ENCODE measurements around the gene UTP4. TPM values are rescaled to one million over a fixed set of nuclear protein-coding genes. Genes with fewer than 3 reads are reported as not detected.

UTP4 gene
- total RNA-seq, 1 donor from 2014 or later = 18.3 TPM

GRCh38 chr16:69110406-69110805 is 22.0 kb upstream of the UTP4 start:
- Histone ChIP-seq H3K4me3 (ENCODE audit: low read length in 3 of 3) (no peak overlapping the region), H3K27ac (ENCODE audit: low read depth, low read length) (no peak overlapping the region), H3K27me3 (ENCODE audit: control insufficient read depth in 3 of 3, insufficient read depth in 3 of 3, low read length in 3 of 3) (peaks cover 3 to 17% (median 4%) of the 10 kb centered on the region in 3 donors), H3K9me3 (ENCODE audit: control insufficient read depth in 3 of 3, low read length in 3 of 3) (no peaks in the 10 kb centered on the region), H3K4me1 (ENCODE audit: control insufficient read depth in 3 of 3, insufficient read depth in 3 of 3, low read length in 3 of 3) (peaks cover 23 to 39% (median 39%) of the 10 kb centered on the region in 3 donors), H3K9ac (ENCODE audit: low read depth in 1 of 3, low read length in 3 of 3) (no peak overlapping the region), H3K36me3 (ENCODE audit: control insufficient read depth in 3 of 3, insufficient read depth in 3 of 3, low read length in 3 of 3) (peaks cover 17 to 41% (median 35%) of the 10 kb centered on the region in 3 donors)

- H3K9ac ChIP-seq (ENCODE audit: low read depth in 1 of 3, low read length in 3 of 3) = no peak overlapping the region
- no peak overlapping the region for H3K27ac ChIP-seq (ENCODE audit: low read depth, low read length)
- peaks cover 27 to 36% (median 35%) of the 10 kb centered on the region in 3 donors for H3K4me1 ChIP-seq (ENCODE audit: control insufficient read depth in 3 of 3, insufficient read depth in 3 of 3, low read length in 3 of 3)
- peaks cover 3 to 17% (median 4%) of the 10 kb centered on the region in 3 donors for H3K27me3 ChIP-seq (ENCODE audit: control insufficient read depth in 3 of 3, insufficient read depth in 3 of 3, low read length in 3 of 3)
- no peak overlapping the region for H3K4me3 ChIP-seq (ENCODE audit: low read length in 3 of 3)
- peaks cover 22 to 42% (median 39%) of the 10 kb centered on the region in 3 donors for H3K36me3 ChIP-seq (ENCODE audit: control insufficient read depth in 3 of 3, insufficient read depth in 3 of 3, low read length in 3 of 3)
- H3K9me3 ChIP-seq (ENCODE audit: control insufficient read depth in 3 of 3, low read length in 3 of 3) = no peaks in the 10 kb centered on the region
Measured at GRCh38 chr16:69111216-69111875, 21.1 kb upstream of the UTP4 start.

- H3K9me3 ChIP-seq (ENCODE audit: control insufficient read depth in 3 of 3, low read length in 3 of 3) = no peaks in the 10 kb centered on the region
- H3K36me3 ChIP-seq (ENCODE audit: control insufficient read depth in 3 of 3, insufficient read depth in 3 of 3, low read length in 3 of 3) = peaks cover 23 to 42% (median 39%) of the 10 kb centered on the region in 3 donors
- H3K27me3 ChIP-seq (ENCODE audit: control insufficient read depth in 3 of 3, insufficient read depth in 3 of 3, low read length in 3 of 3) = peaks cover 3 to 17% (median 4%) of the 10 kb centered on the region in 3 donors
- H3K9ac ChIP-seq (ENCODE audit: low read depth in 1 of 3, low read length in 3 of 3) = no peak overlapping the region
- peaks cover 28 to 38% (median 34%) of the 10 kb centered on the region in 3 donors for H3K4me1 ChIP-seq (ENCODE audit: control insufficient read depth in 3 of 3, insufficient read depth in 3 of 3, low read length in 3 of 3)
- no peak overlapping the region for H3K4me3 ChIP-seq (ENCODE audit: low read length in 3 of 3)
- no peak overlapping the region for H3K27ac ChIP-seq (ENCODE audit: low read depth, low read length)
Measured at GRCh38 chr16:69111876-69112230, 20.6 kb upstream of the UTP4 start.

- peaks cover 26 to 42% (median 39%) of the 10 kb centered on the region in 3 donors for H3K36me3 ChIP-seq (ENCODE audit: control insufficient read depth in 3 of 3, insufficient read depth in 3 of 3, low read length in 3 of 3)
- no peaks in the 10 kb centered on the region for H3K9me3 ChIP-seq (ENCODE audit: control insufficient read depth in 3 of 3, low read length in 3 of 3)
- no peak overlapping the region for H3K27ac ChIP-seq (ENCODE audit: low read depth, low read length)
- H3K9ac ChIP-seq (ENCODE audit: low read depth in 1 of 3, low read length in 3 of 3) = no peak overlapping the region
- no peak overlapping the region for H3K4me3 ChIP-seq (ENCODE audit: low read length in 3 of 3)
- peaks cover 25 to 35% (median 30%) of the 10 kb centered on the region in 3 donors for H3K4me1 ChIP-seq (ENCODE audit: control insufficient read depth in 3 of 3, insufficient read depth in 3 of 3, low read length in 3 of 3)
- peaks cover 3 to 17% (median 4%) of the 10 kb centered on the region in 3 donors for H3K27me3 ChIP-seq (ENCODE audit: control insufficient read depth in 3 of 3, insufficient read depth in 3 of 3, low read length in 3 of 3)
Measured at GRCh38 chr16:69112285-69113129, 19.9 kb upstream of the UTP4 start.

GRCh38 chr16:69113216-69113615 is 19.2 kb upstream of the UTP4 start:
- no peaks in the 10 kb centered on the region for H3K9me3 ChIP-seq (ENCODE audit: control insufficient read depth in 3 of 3, low read length in 3 of 3)
- peaks cover 20 to 28% (median 27%) of the 10 kb centered on the region in 3 donors for H3K4me1 ChIP-seq (ENCODE audit: control insufficient read depth in 3 of 3, insufficient read depth in 3 of 3, low read length in 3 of 3)
- no peak overlapping the region for H3K27ac ChIP-seq (ENCODE audit: low read depth, low read length)
- peaks cover 29 to 46% (median 45%) of the 10 kb centered on the region in 3 donors for H3K36me3 ChIP-seq (ENCODE audit: control insufficient read depth in 3 of 3, insufficient read depth in 3 of 3, low read length in 3 of 3)
- H3K9ac ChIP-seq (ENCODE audit: low read depth in 1 of 3, low read length in 3 of 3) = no peak overlapping the region
- no peak overlapping the region for H3K4me3 ChIP-seq (ENCODE audit: low read length in 3 of 3)
- peaks cover 3 to 12% (median 4%) of the 10 kb centered on the region in 3 donors for H3K27me3 ChIP-seq (ENCODE audit: control insufficient read depth in 3 of 3, insufficient read depth in 3 of 3, low read length in 3 of 3)

GRCh38 chr16:69114346-69114975 is 18.0 kb upstream of the UTP4 start:
- Histone ChIP-seq H3K36me3 (ENCODE audit: control insufficient read depth in 3 of 3, insufficient read depth in 3 of 3, low read length in 3 of 3) (peaks cover 38 to 53% (median 49%) of the 10 kb centered on the region in 3 donors), H3K4me3 (ENCODE audit: low read length in 3 of 3) (no peak overlapping the region), H3K4me1 (ENCODE audit: control insufficient read depth in 3 of 3, insufficient read depth in 3 of 3, low read length in 3 of 3) (peaks cover 22 to 33% (median 29%) of the 10 kb centered on the region in 3 donors), H3K9me3 (ENCODE audit: control insufficient read depth in 3 of 3, low read length in 3 of 3) (no peaks in the 10 kb centered on the region), H3K27ac (ENCODE audit: low read depth, low read length) (no peak overlapping the region), H3K27me3 (ENCODE audit: control insufficient read depth in 3 of 3, insufficient read depth in 3 of 3, low read length in 3 of 3) (peaks cover 0 to 4% (median 2%) of the 10 kb centered on the region in 3 donors), H3K9ac (ENCODE audit: low read depth in 1 of 3, low read length in 3 of 3) (no peak overlapping the region)

GRCh38 chr16:69114976-69115355 is 17.5 kb upstream of the UTP4 start:
- Histone ChIP-seq H3K4me3 (ENCODE audit: low read length in 3 of 3) (no peak overlapping the region), H3K27me3 (ENCODE audit: control insufficient read depth in 3 of 3, insufficient read depth in 3 of 3, low read length in 3 of 3) (no peaks in the 10 kb centered on the region), H3K27ac (ENCODE audit: low read depth, low read length) (no peak overlapping the region), H3K9ac (ENCODE audit: low read depth in 1 of 3, low read length in 3 of 3) (no peak overlapping the region), H3K9me3 (ENCODE audit: control insufficient read depth in 3 of 3, low read length in 3 of 3) (no peaks in the 10 kb centered on the region), H3K36me3 (ENCODE audit: control insufficient read depth in 3 of 3, insufficient read depth in 3 of 3, low read length in 3 of 3) (peaks cover 41 to 52% (median 47%) of the 10 kb centered on the region in 3 donors), H3K4me1 (ENCODE audit: control insufficient read depth in 3 of 3, insufficient read depth in 3 of 3, low read length in 3 of 3) (peaks cover 22 to 34% (median 33%) of the 10 kb centered on the region in 3 donors)

GRCh38 chr16:69115361-69115760 is 17.1 kb upstream of the UTP4 start:
- Histone ChIP-seq H3K9ac (ENCODE audit: low read depth in 1 of 3, low read length in 3 of 3) (no peak overlapping the region), H3K4me3 (ENCODE audit: low read length in 3 of 3) (no peak overlapping the region), H3K36me3 (ENCODE audit: control insufficient read depth in 3 of 3, insufficient read depth in 3 of 3, low read length in 3 of 3) (peaks cover 44 to 53% (median 50%) of the 10 kb centered on the region in 3 donors), H3K9me3 (ENCODE audit: control insufficient read depth in 3 of 3, low read length in 3 of 3) (no peaks in the 10 kb centered on the region), H3K4me1 (ENCODE audit: control insufficient read depth in 3 of 3, insufficient read depth in 3 of 3, low read length in 3 of 3) (peaks cover 22 to 34% (median 33%) of the 10 kb centered on the region in 3 donors), H3K27ac (ENCODE audit: low read depth, low read length) (no peak overlapping the region), H3K27me3 (ENCODE audit: control insufficient read depth in 3 of 3, insufficient read depth in 3 of 3, low read length in 3 of 3) (no peaks in the 10 kb centered on the region)

- H3K9ac ChIP-seq (ENCODE audit: low read depth in 1 of 3, low read length in 3 of 3) = no peak overlapping the region
- peaks cover 22 to 34% (median 33%) of the 10 kb centered on the region in 3 donors for H3K4me1 ChIP-seq (ENCODE audit: control insufficient read depth in 3 of 3, insufficient read depth in 3 of 3, low read length in 3 of 3)
- no peaks in the 10 kb centered on the region for H3K27me3 ChIP-seq (ENCODE audit: control insufficient read depth in 3 of 3, insufficient read depth in 3 of 3, low read length in 3 of 3)
- H3K9me3 ChIP-seq (ENCODE audit: control insufficient read depth in 3 of 3, low read length in 3 of 3) = no peaks in the 10 kb centered on the region
- H3K4me3 ChIP-seq (ENCODE audit: low read length in 3 of 3) = no peak overlapping the region
- H3K27ac ChIP-seq (ENCODE audit: low read depth, low read length) = no peak overlapping the region
- H3K36me3 ChIP-seq (ENCODE audit: control insufficient read depth in 3 of 3, insufficient read depth in 3 of 3, low read length in 3 of 3) = peaks cover 46 to 54% (median 49%) of the 10 kb centered on the region in 3 donors
Measured at GRCh38 chr16:69115837-69116236, 16.6 kb upstream of the UTP4 start.
